ENCODE data around the gene MEA1.
"Not testable (repeated sequence)": the region's sequence is repeated elsewhere in the genome, so short reads cannot be mapped to it uniquely, and the experiment has no call there.

MEA1 gene

DNA sequence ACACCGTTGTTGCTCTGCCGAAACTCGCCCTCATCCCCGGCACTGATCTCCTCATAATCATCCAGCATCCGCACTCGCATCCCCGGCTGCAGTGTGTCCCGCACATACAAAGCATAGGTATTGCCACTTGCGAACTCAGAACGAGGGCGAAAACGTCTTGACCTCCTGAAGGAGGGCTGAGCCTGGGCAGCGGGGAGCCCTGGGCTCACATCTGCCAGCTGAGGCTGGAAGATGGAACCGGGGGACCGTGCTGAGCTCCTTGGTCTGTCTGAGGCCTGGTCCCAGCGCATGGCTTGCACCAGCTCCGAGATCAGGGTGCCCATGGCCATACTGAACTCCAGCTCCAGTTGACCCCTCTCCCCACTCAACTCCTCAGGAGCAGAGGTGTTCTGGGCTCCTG is 37.2 kb upstream of the MEA1 start:
- H3K4me2 ChIP-seq: no peak overlapping the region
- H3K27me3 ChIP-seq (ENCODE audit: insufficient read depth, low read depth): no peaks in the 10 kb centered on the region
- H3K27ac ChIP-seq: no peak overlapping the region
- no peak overlapping the region for H3K9ac ChIP-seq
- peaks cover 9% of the 10 kb centered on the region; the same call in 1 of the 2 replicates for H3K79me2 ChIP-seq (ENCODE audit: insufficient read depth, low read depth)
- H2AFZ ChIP-seq (ENCODE audit: low read depth): no peak overlapping the region
- no peak overlapping the region for H3K4me3 ChIP-seq (IDR thresholded peaks at IDR 0.05; ENCODE audit: insufficient read depth, low read depth, low read length)
- no peak for TF ChIP-seq CTCF (conservative IDR thresholded peaks at IDR 0.05; ENCODE audit: low read depth, low read length)
- peaks cover 12% of the 10 kb centered on the region for H3K4me1 ChIP-seq (ENCODE audit: low read depth, poor library complexity, severe bottlenecking)
- no peaks in the 10 kb centered on the region for H3K36me3 ChIP-seq (ENCODE audit: insufficient read depth)
- H4K20me1 ChIP-seq (ENCODE audit: insufficient read depth): no peaks in the 10 kb centered on the region

GRCh38 chr6:43047998-43048397 is 34.3 kb upstream of the MEA1 start:
- H3K4me2 ChIP-seq: no peak overlapping the region
- H3K36me3 ChIP-seq (ENCODE audit: insufficient read depth): no peaks in the 10 kb centered on the region
- H3K27ac ChIP-seq: no peak overlapping the region
- H4K20me1 ChIP-seq (ENCODE audit: insufficient read depth): no peaks in the 10 kb centered on the region
- H3K4me1 ChIP-seq (ENCODE audit: low read depth, poor library complexity, severe bottlenecking): peaks cover 7% of the 10 kb centered on the region
- no peak overlapping the region for H2AFZ ChIP-seq (ENCODE audit: low read depth)
- H3K79me2 ChIP-seq (ENCODE audit: insufficient read depth, low read depth): peaks cover 6% of the 10 kb centered on the region; the same call in 1 of the 2 replicates
- no peak for TF ChIP-seq CTCF (conservative IDR thresholded peaks at IDR 0.05; ENCODE audit: low read depth, low read length)
- H3K9ac ChIP-seq: no peak overlapping the region
- no peak overlapping the region for H3K4me3 ChIP-seq (IDR thresholded peaks at IDR 0.05; ENCODE audit: insufficient read depth, low read depth, low read length)
- no peaks in the 10 kb centered on the region for H3K27me3 ChIP-seq (ENCODE audit: insufficient read depth, low read depth)

- no peak overlapping the region for H3K27ac ChIP-seq
- no peak overlapping the region for H3K4me3 ChIP-seq (IDR thresholded peaks at IDR 0.05; ENCODE audit: insufficient read depth, low read depth, low read length)
- no peaks in the 10 kb centered on the region for H3K79me2 ChIP-seq (ENCODE audit: insufficient read depth, low read depth)
- no peaks in the 10 kb centered on the region for H3K36me3 ChIP-seq (ENCODE audit: insufficient read depth)
- no peak for TF ChIP-seq CTCF (conservative IDR thresholded peaks at IDR 0.05; ENCODE audit: low read depth, low read length)
- H3K27me3 ChIP-seq (ENCODE audit: insufficient read depth, low read depth): no peaks in the 10 kb centered on the region
- H2AFZ ChIP-seq (ENCODE audit: low read depth): no peak overlapping the region
- no peak overlapping the region for H3K9ac ChIP-seq
- no peak overlapping the region for H3K4me2 ChIP-seq
- no peaks in the 10 kb centered on the region for H3K4me1 ChIP-seq (ENCODE audit: low read depth, poor library complexity, severe bottlenecking)
- no peaks in the 10 kb centered on the region for H4K20me1 ChIP-seq (ENCODE audit: insufficient read depth)
Observed at GRCh38 chr6:43045371-43045930, 31.7 kb upstream of the MEA1 start.

DNA sequence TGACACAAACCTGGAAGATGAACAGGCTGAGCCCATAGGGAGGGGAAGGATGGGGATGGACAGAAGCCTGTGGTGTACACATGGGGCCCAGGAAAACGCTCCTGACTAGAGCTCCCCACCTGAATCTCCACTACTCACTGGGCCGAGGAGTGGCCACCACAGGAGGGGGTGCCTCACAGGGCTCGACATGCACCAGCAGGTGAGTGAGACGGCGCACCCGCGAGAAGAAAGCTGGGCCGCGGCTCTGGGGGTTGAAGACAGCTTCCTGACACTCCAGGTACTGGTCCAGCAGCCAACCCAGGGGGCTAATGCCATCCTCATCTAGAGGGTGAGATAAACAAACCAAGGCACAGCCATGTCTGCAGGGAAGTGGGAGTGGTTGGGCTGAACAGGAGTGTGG is 29.6 kb upstream of the MEA1 start:
- no peak overlapping the region for H3K9ac ChIP-seq
- peaks cover 18% of the 10 kb centered on the region for H3K4me1 ChIP-seq (ENCODE audit: low read depth, poor library complexity, severe bottlenecking)
- H3K4me3 ChIP-seq (IDR thresholded peaks at IDR 0.05; ENCODE audit: insufficient read depth, low read depth, low read length): no peak overlapping the region
- no peak overlapping the region for H3K4me2 ChIP-seq
- H3K27ac ChIP-seq: no peak overlapping the region
- no peaks in the 10 kb centered on the region for H3K36me3 ChIP-seq (ENCODE audit: insufficient read depth)
- no peaks in the 10 kb centered on the region for H3K79me2 ChIP-seq (ENCODE audit: insufficient read depth, low read depth)
- H4K20me1 ChIP-seq (ENCODE audit: insufficient read depth): no peaks in the 10 kb centered on the region
- TF ChIP-seq CTCF (conservative IDR thresholded peaks at IDR 0.05; ENCODE audit: low read depth, low read length): no peak
- H2AFZ ChIP-seq (ENCODE audit: low read depth): no peak overlapping the region
- no peaks in the 10 kb centered on the region for H3K27me3 ChIP-seq (ENCODE audit: insufficient read depth, low read depth)

GRCh38 chr6:43041475-43041874 is 27.7 kb upstream of the MEA1 start:
- H2AFZ ChIP-seq (ENCODE audit: low read depth); H3K4me2 ChIP-seq; H4K20me1 ChIP-seq (ENCODE audit: insufficient read depth); H3K27me3 ChIP-seq (ENCODE audit: insufficient read depth, low read depth); H3K36me3 ChIP-seq (ENCODE audit: insufficient read depth); H3K9ac ChIP-seq; H3K4me3 ChIP-seq (IDR thresholded peaks at IDR 0.05; ENCODE audit: insufficient read depth, low read depth, low read length); H3K27ac ChIP-seq; H3K79me2 ChIP-seq (ENCODE audit: insufficient read depth, low read depth): not testable (repeated sequence)
- peaks cover 18% of the 10 kb centered on the region for H3K4me1 ChIP-seq (ENCODE audit: low read depth, poor library complexity, severe bottlenecking)

Measured in KMS-11 (cell line).